PFSK-1 (cell line): ENCODE data around the gene CCDC12.

Experiments
- FOXP2 ChIP-seq: optimal IDR thresholded peaks from 2 replicates; pipeline ENCODE3; 2011; ENCODE audit warnings: borderline replicate concordance, control low read depth, inconsistent platforms; ENCODE audit not compliant: insufficient read depth; ENCODE audit errors: extremely low read length, extremely low read depth
- POLR2AphosphoS5 ChIP-seq: IDR thresholded peaks from 2 replicates; pipeline ENCODE4 v1.6.1; 2012; ENCODE audit warnings: low read depth, mild to moderate bottlenecking, control low read depth, low read length, moderate library complexity
- SIN3A ChIP-seq: IDR thresholded peaks from 2 replicates; pipeline ENCODE4 v1.6.1; 2012; ENCODE audit warnings: mild to moderate bottlenecking, low read length, moderate library complexity, borderline replicate concordance; ENCODE audit not compliant: insufficient read depth
- TAF1 ChIP-seq: IDR thresholded peaks from 2 replicates; pipeline ENCODE4 v1.6.1; 2012; ENCODE audit warnings: low read length, control low read depth, borderline replicate concordance; ENCODE audit not compliant: insufficient read depth
- TF ChIP-seq, protein P1 (sequence below), 2 experiments: IDR thresholded peaks; 2 replicates each; pipeline versions ENCODE4 v1.6.1 to v1.8.0; 2011 to 2012; ENCODE audit warnings: low read depth in 2 of 2, low read length in 2 of 2, control low read depth in 1 of 2, inconsistent platforms in 1 of 2, mild to moderate bottlenecking in 1 of 2, moderate library complexity in 1 of 2; ENCODE audit not compliant: insufficient read depth in 1 of 2

DNA sequence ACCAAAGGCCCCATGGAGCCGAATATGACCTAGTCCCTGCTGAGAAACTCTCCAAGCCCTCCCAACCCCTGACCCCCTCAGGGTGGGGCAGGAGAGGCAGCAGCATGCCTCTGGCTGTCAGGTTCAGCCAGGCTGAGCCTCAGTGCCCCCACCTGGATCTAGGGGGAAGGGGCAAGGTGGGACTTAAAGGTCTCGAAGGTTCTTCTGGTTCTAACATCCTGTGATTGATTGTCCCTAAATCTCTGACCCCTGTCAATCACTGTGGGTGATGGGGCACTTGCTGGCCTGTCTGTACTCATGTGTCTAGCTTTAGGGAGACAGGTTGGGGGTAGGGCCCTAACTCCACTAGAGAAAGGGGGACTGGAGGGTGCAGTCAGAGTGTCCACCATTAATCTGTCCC is 16.7 kb upstream of the CCDC12 start:
- TF ChIP-seq POLR2AphosphoS5: no peak
- TF ChIP-seq SIN3A: no peak
- TF ChIP-seq, protein P1, sequence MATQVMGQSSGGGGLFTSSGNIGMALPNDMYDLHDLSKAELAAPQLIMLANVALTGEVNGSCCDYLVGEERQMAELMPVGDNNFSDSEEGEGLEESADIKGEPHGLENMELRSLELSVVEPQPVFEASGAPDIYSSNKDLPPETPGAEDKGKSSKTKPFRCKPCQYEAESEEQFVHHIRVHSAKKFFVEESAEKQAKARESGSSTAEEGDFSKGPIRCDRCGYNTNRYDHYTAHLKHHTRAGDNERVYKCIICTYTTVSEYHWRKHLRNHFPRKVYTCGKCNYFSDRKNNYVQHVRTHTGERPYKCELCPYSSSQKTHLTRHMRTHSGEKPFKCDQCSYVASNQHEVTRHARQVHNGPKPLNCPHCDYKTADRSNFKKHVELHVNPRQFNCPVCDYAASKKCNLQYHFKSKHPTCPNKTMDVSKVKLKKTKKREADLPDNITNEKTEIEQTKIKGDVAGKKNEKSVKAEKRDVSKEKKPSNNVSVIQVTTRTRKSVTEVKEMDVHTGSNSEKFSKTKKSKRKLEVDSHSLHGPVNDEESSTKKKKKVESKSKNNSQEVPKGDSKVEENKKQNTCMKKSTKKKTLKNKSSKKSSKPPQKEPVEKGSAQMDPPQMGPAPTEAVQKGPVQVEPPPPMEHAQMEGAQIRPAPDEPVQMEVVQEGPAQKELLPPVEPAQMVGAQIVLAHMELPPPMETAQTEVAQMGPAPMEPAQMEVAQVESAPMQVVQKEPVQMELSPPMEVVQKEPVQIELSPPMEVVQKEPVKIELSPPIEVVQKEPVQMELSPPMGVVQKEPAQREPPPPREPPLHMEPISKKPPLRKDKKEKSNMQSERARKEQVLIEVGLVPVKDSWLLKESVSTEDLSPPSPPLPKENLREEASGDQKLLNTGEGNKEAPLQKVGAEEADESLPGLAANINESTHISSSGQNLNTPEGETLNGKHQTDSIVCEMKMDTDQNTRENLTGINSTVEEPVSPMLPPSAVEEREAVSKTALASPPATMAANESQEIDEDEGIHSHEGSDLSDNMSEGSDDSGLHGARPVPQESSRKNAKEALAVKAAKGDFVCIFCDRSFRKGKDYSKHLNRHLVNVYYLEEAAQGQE (IDR thresholded peaks at IDR 0.05; ENCODE audit: insufficient read depth in 1 of 2, low read depth in 2 of 2, low read length in 2 of 2): no peak
- TF ChIP-seq TAF1: no peak
- no peak for TF ChIP-seq FOXP2
